PC-3 (cell line): ENCODE results near the gene ACY1. TPM values are rescaled to one million over a fixed set of nuclear protein-coding genes. Genes with fewer than 3 reads are reported as not detected.

Experiments used
- ATAC-seq: fragments of 200-7000 bp; cut with Tn5 transposase; 2 replicates; pipeline ENCODE4 v1.9.1; 2020; ENCODE audit warnings: mild to moderate bottlenecking, moderate library complexity
- BruUV-seq: library from RNA; stranded (reverse); fragments of 400-500 nt; replicated peaks from 2 replicates; lab custom pipeline; 2021; lab: Mats Ljungman, UMichigan
- CTCF ChIA-PET: fragments of 300-600 bp; sonication (Branson Sonifier 250); formaldehyde crosslinking; loops from one replicate; lab custom pipeline; 2022; ENCODE audit warnings: antibody characterized with exemption; lab: Charles Lee
- POLR2A ChIA-PET: fragments of 300-600 bp; sonication (Branson Sonifier 250); formaldehyde crosslinking; loops from one replicate; lab custom pipeline; 2022; ENCODE audit warnings: antibody characterized with exemption; ENCODE audit not compliant: unreplicated experiment; lab: Charles Lee
- DNase-seq: peaks from one replicate; pipeline ENCODE4 v3.0.0-alpha.2; 2015
- H2AFZ ChIP-seq: fragments of 300-600 bp; sonication (generic); 2 replicates; pipeline ENCODE4 v1.6.0; 2016; ENCODE audit warnings: antibody characterized with exemption, low read length
- H3F3A ChIP-seq: fragments of 300-600 bp; sonication (generic); one replicate; pipeline ENCODE4 v1.6.0; 2017; ENCODE audit warnings: antibody characterized with exemption, low read length, control low read depth, mild to moderate bottlenecking; ENCODE audit not compliant: unreplicated experiment
- H3K27ac ChIP-seq: fragments of 300-600 bp; sonication (generic); 2 replicates; pipeline ENCODE4 v1.5.1; 2016; ENCODE audit warnings: mild to moderate bottlenecking, low read length
- H3K27me3 ChIP-seq: fragments of 300-600 bp; sonication (generic); 2 replicates; pipeline ENCODE4 v1.6.1; 2016; ENCODE audit warnings: low read length, mixed read lengths
- H3K36me3 ChIP-seq: fragments of 300-600 bp; sonication (generic); 2 replicates; pipeline ENCODE4 v1.6.1; 2016; ENCODE audit warnings: low read depth, mixed run types, low read length, mixed read lengths
- H3K4me1 ChIP-seq: fragments of 300-600 bp; sonication (generic); 2 replicates; pipeline ENCODE4 v1.5.1; 2016; ENCODE audit warnings: low read length; ENCODE audit not compliant: insufficient read depth
- H3K4me2 ChIP-seq: fragments of 300-600 bp; sonication (generic); 2 replicates; pipeline ENCODE4 v1.6.0; 2016; ENCODE audit warnings: low read length
- H3K4me3 ChIP-seq: fragments of 300-600 bp; sonication (generic); 2 replicates; pipeline ENCODE4 v1.5.1; 2016; ENCODE audit warnings: mild to moderate bottlenecking, low read length, mixed read lengths
- H3K79me2 ChIP-seq: fragments of 300-600 bp; sonication (generic); 2 replicates; pipeline ENCODE4 v1.6.1; 2017; ENCODE audit warnings: low read length, mixed read lengths
- H3K9ac ChIP-seq: fragments of 300-600 bp; sonication (generic); 2 replicates; pipeline ENCODE4 v1.6.0; 2016; ENCODE audit warnings: mild to moderate bottlenecking, low read length
- H3K9me2 ChIP-seq: fragments of 300-600 bp; sonication (generic); replicated peaks from 2 replicates; pipeline ENCODE4 v1.6.1; 2016; ENCODE audit warnings: mixed run types, low read length, mixed read lengths
- H3K9me3 ChIP-seq: fragments of 300-600 bp; sonication (generic); 2 replicates; pipeline ENCODE4 v1.6.1; 2016; ENCODE audit warnings: low read length, mixed read lengths
- H4K20me1 ChIP-seq: fragments of 300-600 bp; sonication (generic); 2 replicates; pipeline ENCODE4 v1.6.1; 2016; ENCODE audit warnings: low read length, mixed read lengths
- EZH2 ChIP-seq: fragments of 300-600 bp; sonication (generic); IDR thresholded peaks from one replicate; pipeline ENCODE4 v1.6.1; 2017; ENCODE audit warnings: antibody characterized with exemption, mild to moderate bottlenecking, low read length; ENCODE audit not compliant: unreplicated experiment
- EZH2phosphoT487 ChIP-seq: fragments of 300-600 bp; sonication (generic); IDR thresholded peaks from 2 replicates; pipeline ENCODE4 v1.6.1; 2018; ENCODE audit warnings: mild to moderate bottlenecking, antibody characterized with exemption, low read length, borderline replicate concordance
- intact Hi-C: fragments of 100-400 bp; cut with micrococcal nuclease; formaldehyde crosslinking; loops from 2 replicates; pipeline ENCODE4 v1.9.0; 2023
- total RNA-seq: library from RNA; depleted of rRNA; stranded (reverse); fragments of >200 nt; gene quantifications from 2 replicates; pipeline ENCODE4 v1.2.3, GENCODE V29; 2014
- TF ChIP-seq, protein P1 (sequence below): fragments of 300-600 bp; sonication (generic); conservative IDR thresholded peaks from 2 replicates; pipeline ENCODE4 v1.5.1; 2017; ENCODE audit warnings: antibody characterized with exemption, low read depth, mild to moderate bottlenecking, low read length

ACY1 gene
- total RNA-seq, 1 experiment from 2014 or later = 71.3 TPM

DNA sequence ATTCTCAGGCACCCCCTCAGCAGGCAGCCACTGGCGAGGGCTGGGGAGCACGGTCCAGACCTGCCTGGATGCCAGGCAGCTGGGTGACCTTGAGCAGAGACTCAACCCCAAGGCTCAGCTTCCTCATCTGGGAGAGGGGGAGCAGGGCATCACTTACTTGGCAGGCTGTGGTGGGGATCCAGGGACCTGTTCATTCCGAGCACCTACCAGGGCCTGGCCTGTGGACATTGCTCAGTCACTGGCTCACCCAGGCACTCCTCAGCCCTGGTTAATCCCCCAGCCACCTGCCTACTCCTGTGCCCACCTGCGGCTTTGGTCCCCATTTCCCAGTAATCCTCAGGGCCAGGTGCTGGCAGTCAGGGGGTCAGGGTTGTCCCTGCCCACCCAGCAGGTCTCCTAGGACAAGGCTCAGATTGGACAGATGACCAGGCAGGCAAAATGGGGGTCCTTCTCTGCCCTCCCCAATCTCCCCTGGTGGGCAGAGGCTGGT, 21.6 kb downstream of the ACY1 start:
- ChIA-PET CTCF (interaction anchor here (2.5 kb wide), 1 partner anchor 48 kb away, joined by 11 read pairs; no protein-coding TSS in a partner anchor), POLR2A (no interaction called here)
- no peaks in the 10 kb centered on the region for H3K36me3 ChIP-seq
- H3K27ac ChIP-seq = no peak overlapping the region
- H3K9me3 ChIP-seq = no peaks in the 10 kb centered on the region
- H3K9ac ChIP-seq = no peak overlapping the region
- no peaks in the 10 kb centered on the region for H3K4me1 ChIP-seq
- DNase-seq (no peak), ATAC-seq (no peak)
- intact Hi-C loops = no loop called here
- H4K20me1 ChIP-seq = no peaks in the 10 kb centered on the region
- H3K4me3 ChIP-seq = no peak overlapping the region
- H3K4me2 ChIP-seq = no peak overlapping the region
- H3K79me2 ChIP-seq = no peaks in the 10 kb centered on the region
- H3K27me3 ChIP-seq = no peaks in the 10 kb centered on the region
- TF ChIP-seq EZH2phosphoT487 = no peak
- TF ChIP-seq, protein P1, sequence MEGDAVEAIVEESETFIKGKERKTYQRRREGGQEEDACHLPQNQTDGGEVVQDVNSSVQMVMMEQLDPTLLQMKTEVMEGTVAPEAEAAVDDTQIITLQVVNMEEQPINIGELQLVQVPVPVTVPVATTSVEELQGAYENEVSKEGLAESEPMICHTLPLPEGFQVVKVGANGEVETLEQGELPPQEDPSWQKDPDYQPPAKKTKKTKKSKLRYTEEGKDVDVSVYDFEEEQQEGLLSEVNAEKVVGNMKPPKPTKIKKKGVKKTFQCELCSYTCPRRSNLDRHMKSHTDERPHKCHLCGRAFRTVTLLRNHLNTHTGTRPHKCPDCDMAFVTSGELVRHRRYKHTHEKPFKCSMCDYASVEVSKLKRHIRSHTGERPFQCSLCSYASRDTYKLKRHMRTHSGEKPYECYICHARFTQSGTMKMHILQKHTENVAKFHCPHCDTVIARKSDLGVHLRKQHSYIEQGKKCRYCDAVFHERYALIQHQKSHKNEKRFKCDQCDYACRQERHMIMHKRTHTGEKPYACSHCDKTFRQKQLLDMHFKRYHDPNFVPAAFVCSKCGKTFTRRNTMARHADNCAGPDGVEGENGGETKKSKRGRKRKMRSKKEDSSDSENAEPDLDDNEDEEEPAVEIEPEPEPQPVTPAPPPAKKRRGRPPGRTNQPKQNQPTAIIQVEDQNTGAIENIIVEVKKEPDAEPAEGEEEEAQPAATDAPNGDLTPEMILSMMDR = no peak
- no peak for TF ChIP-seq EZH2
- no peaks in the 10 kb centered on the region for H3K9me2 ChIP-seq
- no peak overlapping the region for H2AFZ ChIP-seq
- H3F3A ChIP-seq = no peaks in the 10 kb centered on the region
- BruUV-seq = no TSS peak

DNA sequence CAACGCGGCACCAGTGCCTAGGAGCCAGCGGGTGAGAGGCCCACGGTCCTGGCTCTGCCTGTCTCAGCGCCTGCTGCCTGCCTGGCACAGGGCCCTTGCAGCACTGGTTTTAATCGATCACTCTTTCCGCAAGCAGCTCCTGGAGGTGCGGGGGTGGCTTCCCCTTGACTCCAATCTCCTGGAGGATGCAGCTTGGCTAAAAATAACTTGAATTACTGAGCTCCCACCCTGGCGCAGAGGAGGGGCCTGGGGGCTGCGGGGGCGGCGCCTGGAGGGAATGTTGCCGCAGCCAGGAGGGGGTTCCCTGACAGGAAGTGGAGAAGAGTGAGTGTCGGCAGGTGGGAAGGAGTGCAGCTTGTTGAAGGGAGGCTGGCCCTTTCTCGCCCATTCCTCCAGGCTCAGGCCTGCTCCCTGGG, 22.2 kb downstream of the ACY1 start:
- Histone ChIP-seq H2AFZ (no peak overlapping the region), H3K4me3 (no peak overlapping the region)
- POLR2A ChIA-PET = no interaction called here

More for the DNA sequence above, 22.2 kb downstream of the ACY1 start:
- DNase-seq = no peak
- Histone ChIP-seq H3K4me1 (no peaks in the 10 kb centered on the region), H3K9ac (no peak overlapping the region), H3K9me2 (no peaks in the 10 kb centered on the region), H3F3A (no peaks in the 10 kb centered on the region), H3K4me2 (no peak overlapping the region), H3K27ac (no peak overlapping the region), H3K36me3 (no peaks in the 10 kb centered on the region), H3K9me3 (no peaks in the 10 kb centered on the region), H3K27me3 (no peaks in the 10 kb centered on the region), H4K20me1 (no peaks in the 10 kb centered on the region), H3K79me2 (no peaks in the 10 kb centered on the region)
- TF ChIP-seq, protein P1 = no peak
- TF ChIP-seq EZH2 (no peak), EZH2phosphoT487 (no peak)
- ATAC-seq = no peak
- CTCF ChIA-PET = no interaction called here
- BruUV-seq = no TSS peak
- intact Hi-C loops = no loop called here
